Measurements from ENCODE around the gene NFASC. TPM values are rescaled to one million over a fixed set of nuclear protein-coding genes. Genes with fewer than 3 reads are reported as not detected.

The NFASC gene
- total RNA-seq, 8 experiments from 2014 or later, result 0.56 to 85.7 (median 43.3) TPM

GRCh38 chr1:204878621-204879234, 8.1 kb downstream of the NFASC start:
- ATAC-seq (replicated peaks in 6 of 8), result no peak
- WGBS, 10 experiments, result 13 to 75% (median 54%) methylated on average over 2 to 5 of the region's 5 CpGs; no CpG with 5 or more reads in 4 of the 10 experiments
- Histone ChIP-seq H3K4me3 (no peak overlapping the region), H3K27ac (no peak overlapping the region), H3K4me1 (replicated peaks in 1 of 2) (peaks cover 51 to 59% of the 10 kb centered on the region in 2 donors)
- in situ Hi-C loops (cut with MboI; ENCODE audit: low pct_unique_long_range_greater_than_20kb in 2 of 9, low sequenced_read_pairs in 9 of 9, unreplicated experiment in 9 of 9), result no loop called here

- 71 to 100% (median 90%) methylated on average over 1 to 3 of the region's 3 CpGs; no CpG with 5 or more reads in 5 of the 10 experiments for WGBS, 10 experiments
- no peak overlapping the region for H3K27ac ChIP-seq
- peaks cover 47 to 57% of the 10 kb centered on the region in 2 donors for H3K4me1 ChIP-seq (replicated peaks in 1 of 2)
- ATAC-seq (replicated peaks in 6 of 8), result peak in 1 of 8 experiments; percentile 50
- in situ Hi-C loops (cut with MboI; ENCODE audit: low pct_unique_long_range_greater_than_20kb in 2 of 9, low sequenced_read_pairs in 9 of 9, unreplicated experiment in 9 of 9), result no loop called here
- H3K4me3 ChIP-seq, result no peak overlapping the region
Observed at GRCh38 chr1:204879351-204879750, 8.7 kb downstream of the NFASC start.

- ATAC-seq (replicated peaks in 6 of 8), result peak in 4 of 8 experiments; percentile 20 to 53 (median 39)
- whole genome bisulfite sequencing, 10 experiments, result 0 to 100% (median 87%) methylated on average over 1 to 4 of the region's 7 CpGs; no CpG with 5 or more reads in 3 of the 10 experiments
- in situ Hi-C loops (cut with MboI; ENCODE audit: low pct_unique_long_range_greater_than_20kb in 2 of 9, low sequenced_read_pairs in 9 of 9, unreplicated experiment in 9 of 9), result no loop called here
- Histone ChIP-seq H3K4me1 (replicated peaks in 1 of 2) (peaks cover 39 to 51% of the 10 kb centered on the region in 2 donors), H3K27ac (no peak overlapping the region), H3K4me3 (no peak overlapping the region)
Observed at GRCh38 chr1:204880906-204881305, 10.2 kb downstream of the NFASC start.

GRCh38 chr1:204882479-204882878, 11.8 kb downstream of the NFASC start:
- WGBS, 10 experiments, result 40 to 100% (median 85%) methylated on average over 1 to 3 of the region's 3 CpGs
- H3K27ac ChIP-seq, result no peak overlapping the region
- peak in 1 of 8 experiments; percentile 74 for ATAC-seq (replicated peaks in 6 of 8)
- peaks cover 37 to 51% of the 10 kb centered on the region in 2 donors for H3K4me1 ChIP-seq (replicated peaks in 1 of 2)
- in situ Hi-C loops (cut with MboI; ENCODE audit: low pct_unique_long_range_greater_than_20kb in 2 of 9, low sequenced_read_pairs in 9 of 9, unreplicated experiment in 9 of 9), result no loop called here
- no peak overlapping the region for H3K4me3 ChIP-seq

GRCh38 chr1:204883405-204883804, 12.7 kb downstream of the NFASC start:
- WGBS, 10 experiments, result 24 to 80% (median 59%) methylated on average over 2 to 3 of the region's 3 CpGs; no CpG with 5 or more reads in 6 of the 10 experiments
- Histone ChIP-seq H3K4me3 (no peak overlapping the region), H3K4me1 (replicated peaks in 1 of 2) (peaks cover 37 to 51% of the 10 kb centered on the region in 2 donors), H3K27ac (peak overlapping the region in 1 of 2 donors; percentile 50)
- in situ Hi-C loops (cut with MboI; ENCODE audit: low pct_unique_long_range_greater_than_20kb in 2 of 9, low sequenced_read_pairs in 9 of 9, unreplicated experiment in 9 of 9), result no loop called here
- ATAC-seq (replicated peaks in 6 of 8), result peak in 2 of 8 experiments; percentile 35 to 43

- Histone ChIP-seq H3K4me3 (no peak overlapping the region), H3K4me1 (replicated peaks in 1 of 2) (peaks cover 50% of the 10 kb centered on the region in 2 donors), H3K27ac (no peak overlapping the region)
- 50 to 89% (median 70%) methylated on average over 1 to 4 of the region's 4 CpGs; no CpG with 5 or more reads in 4 of the 10 experiments for WGBS, 10 experiments
- peak in 1 of 8 experiments; percentile 39 for ATAC-seq (replicated peaks in 6 of 8)
- in situ Hi-C loops (cut with MboI; ENCODE audit: low pct_unique_long_range_greater_than_20kb in 2 of 9, low sequenced_read_pairs in 9 of 9, unreplicated experiment in 9 of 9), result no loop called here
Observed at GRCh38 chr1:204885288-204885711, 14.6 kb downstream of the NFASC start.

GRCh38 chr1:204885790-204886189, 15.1 kb downstream of the NFASC start:
- in situ Hi-C loops (cut with MboI; ENCODE audit: low pct_unique_long_range_greater_than_20kb in 2 of 9, low sequenced_read_pairs in 9 of 9, unreplicated experiment in 9 of 9), result no loop called here
- peak in 1 of 8 experiments; percentile 55 for ATAC-seq (replicated peaks in 6 of 8)
- 0 to 100% (median 87%) methylated on average over 1 to 8 of the region's 8 CpGs for WGBS, 10 experiments

GRCh38 chr1:204887846-204888245, 17.2 kb downstream of the NFASC start:
- Histone ChIP-seq H3K4me1 (replicated peaks in 1 of 2) (peaks cover 28 to 35% of the 10 kb centered on the region in 2 donors), H3K27ac (no peak overlapping the region), H3K4me3 (no peak overlapping the region)
- 40 to 100% (median 75%) methylated on average over 1 to 2 of the region's 2 CpGs; no CpG with 5 or more reads in 1 of the 10 experiments for WGBS, 10 experiments
- ATAC-seq (replicated peaks in 6 of 8), result no peak
- in situ Hi-C loops (cut with MboI; ENCODE audit: low pct_unique_long_range_greater_than_20kb in 2 of 9, low sequenced_read_pairs in 9 of 9, unreplicated experiment in 9 of 9), result no loop called here

More at GRCh38 chr1:204885790-204886189, 15.1 kb downstream of the NFASC start:
- Histone ChIP-seq H3K4me1 (replicated peaks in 1 of 2) (peaks cover 45 to 49% of the 10 kb centered on the region in 2 donors), H3K4me3 (no peak overlapping the region), H3K27ac (no peak overlapping the region)

- peaks cover 24 to 31% of the 10 kb centered on the region in 2 donors for H3K4me1 ChIP-seq (replicated peaks in 1 of 2)
- H3K4me3 ChIP-seq, result no peak overlapping the region
- WGBS, 10 experiments, result 11 to 95% (median 83%) methylated on average over 1 to 2 of the region's 2 CpGs; no CpG with 5 or more reads in 1 of the 10 experiments
- no peak for ATAC-seq (replicated peaks in 6 of 8)
- in situ Hi-C loops (cut with MboI; ENCODE audit: low pct_unique_long_range_greater_than_20kb in 2 of 9, low sequenced_read_pairs in 9 of 9, unreplicated experiment in 9 of 9), result no loop called here
- no peak overlapping the region for H3K27ac ChIP-seq
Observed at GRCh38 chr1:204888294-204888693, 17.6 kb downstream of the NFASC start.

- H3K4me3 ChIP-seq, result no peak overlapping the region
- peaks cover 15 to 25% of the 10 kb centered on the region in 2 donors for H3K4me1 ChIP-seq (replicated peaks in 1 of 2)
- 0 to 100% (median 53%) methylated on average over 1 to 8 of the region's 8 CpGs for WGBS, 10 experiments
- peak; percentile 69 to 98 (median 82) for ATAC-seq (replicated peaks in 6 of 8)
- peak overlapping the region; percentile 24 to 80 for H3K27ac ChIP-seq
- in situ Hi-C loops (cut with MboI; ENCODE audit: low pct_unique_long_range_greater_than_20kb in 2 of 9, low sequenced_read_pairs in 9 of 9, unreplicated experiment in 9 of 9), result no loop called here
Observed at GRCh38 chr1:204889681-204890383, 19.2 kb downstream of the NFASC start.

GRCh38 chr1:204891860-204892259, 21.2 kb downstream of the NFASC start:
- H3K27ac ChIP-seq, result no peak overlapping the region
- in situ Hi-C loops (cut with MboI; ENCODE audit: low pct_unique_long_range_greater_than_20kb in 2 of 9, low sequenced_read_pairs in 9 of 9, unreplicated experiment in 9 of 9), result no loop called here
- peak in 1 of 8 experiments; percentile 15 for ATAC-seq (replicated peaks in 6 of 8)
- no peak overlapping the region for H3K4me3 ChIP-seq
- 0 to 100% (median 67%) methylated on average over 1 to 3 of the region's 3 CpGs; no CpG with 5 or more reads in 1 of the 10 experiments for WGBS, 10 experiments
- H3K4me1 ChIP-seq (replicated peaks in 1 of 2), result peaks cover 15 to 22% of the 10 kb centered on the region in 2 donors

- ATAC-seq (replicated peaks in 6 of 8), result no peak
- in situ Hi-C loops (cut with MboI; ENCODE audit: low pct_unique_long_range_greater_than_20kb in 2 of 9, low sequenced_read_pairs in 9 of 9, unreplicated experiment in 9 of 9), result no loop called here
- Histone ChIP-seq H3K27ac (no peak overlapping the region), H3K4me3 (no peak overlapping the region), H3K4me1 (replicated peaks in 1 of 2) (peaks cover 12 to 16% of the 10 kb centered on the region in 2 donors)
Observed at GRCh38 chr1:204894031-204894430, 23.4 kb downstream of the NFASC start.

GRCh38 chr1:204894606-204895005, 23.9 kb downstream of the NFASC start:
- ATAC-seq (replicated peaks in 6 of 8), result no peak
- in situ Hi-C loops (cut with MboI; ENCODE audit: low pct_unique_long_range_greater_than_20kb in 2 of 9, low sequenced_read_pairs in 9 of 9, unreplicated experiment in 9 of 9), result no loop called here
- Histone ChIP-seq H3K4me3 (no peak overlapping the region), H3K4me1 (replicated peaks in 1 of 2) (peaks cover 7 to 10% of the 10 kb centered on the region in 2 donors), H3K27ac (no peak overlapping the region)
- WGBS, 10 experiments, result 0 to 100% (median 67%) methylated on average over 1 of the region's 1 CpG; no CpG with 5 or more reads in 2 of the 10 experiments
